HCT116 (cell line): ENCODE results near the gene TDRD7. TPM values are rescaled to one million over a fixed set of nuclear protein-coding genes. Genes with fewer than 3 reads are reported as not detected.

Source experiments
- ATAC-seq: fragments of 200-7000 bp; cut with Tn5 transposase; 2 replicates; pipeline ENCODE4 v1.9.1; 2020; ENCODE audit warnings: mild to moderate bottlenecking, moderate library complexity
- BruUV-seq: library from RNA; stranded (reverse); fragments of 400-500 nt; replicated peaks from 2 replicates; lab custom pipeline; 2021; lab: Mats Ljungman, UMichigan
- CTCF ChIA-PET: fragments of 300-600 bp; sonication (Branson Sonifier 250); formaldehyde crosslinking; loops from one replicate; lab custom pipeline; 2021; ENCODE audit warnings: antibody characterized with exemption; lab: Charles Lee
- POLR2A ChIA-PET: fragments of 300-600, 350-600 bp; sonication (Branson Sonifier 250); formaldehyde crosslinking; loops from one replicate; lab custom pipeline; 2021; ENCODE audit warnings: antibody characterized with exemption; lab: Charles Lee
- RAD21 ChIA-PET, 2 experiments: fragments of 300-600 bp; sonication (Branson Sonifier 250); formaldehyde crosslinking; loops; one replicate each; lab custom pipeline; 2023; ENCODE audit warnings: low total read pairs in 2 of 2; ENCODE audit not compliant: uncharacterized antibody in 2 of 2, unreplicated experiment in 2 of 2, low non-redundant PET in 1 of 2; lab: Charles Lee
- DNase-seq: peaks from one replicate; pipeline ENCODE4 v3.0.0-alpha.2; 2010; ENCODE audit warnings: low read depth, low spot score
- H2AFZ ChIP-seq: fragments of 200-600 bp; shearing (Covaris generic), sonication (generic); 2 replicates; pipeline ENCODE4 v1.6.1; 2017; ENCODE audit warnings: low read depth, mixed run types, mixed read lengths, antibody characterized with exemption, low read length; ENCODE audit not compliant: poor library complexity, severe bottlenecking
- H3K27ac ChIP-seq: 2 replicates; pipeline ENCODE4 v1.5.1; 2012; ENCODE audit warnings: low read depth, low read length
- H3K27me3 ChIP-seq: fragments of 200-600 bp; sonication (generic); 2 replicates; pipeline ENCODE4 v1.6.1; 2016; ENCODE audit warnings: mixed run types, low read length, mixed read lengths; ENCODE audit not compliant: insufficient read depth
- H3K36me3 ChIP-seq, 2 experiments: fragments of 200-500 bp in 1 of 2; fragments of 200-600 bp in 1 of 2; sonication (Bioruptor generic) in 1 of 2; sonication (generic) in 1 of 2; 2 replicates each; pipeline versions ENCODE4 v1.5.1 to v1.6.1; 2014 to 2016; ENCODE audit warnings: low read length in 2 of 2, inconsistent platforms in 1 of 2, mixed read lengths in 1 of 2, mixed run types in 1 of 2; ENCODE audit not compliant: insufficient read depth in 2 of 2, control insufficient read depth in 1 of 2
- H3K4me1 ChIP-seq, 2 experiments: fragments of 200-600 bp in 1 of 2; sonication (generic) in 1 of 2; 2 replicates each; pipeline versions ENCODE4 v1.5.1 to v1.6.1; 2012 to 2017; ENCODE audit warnings: low read length in 2 of 2, inconsistent platforms in 1 of 2, mild to moderate bottlenecking in 1 of 2, mixed read lengths in 1 of 2, mixed run types in 1 of 2, moderate library complexity in 1 of 2; ENCODE audit not compliant: insufficient read depth in 2 of 2, control insufficient read depth in 1 of 2
- H3K4me2 ChIP-seq: fragments of 200-600 bp; sonication (generic); 2 replicates; pipeline ENCODE4 v1.6.1; 2017; ENCODE audit warnings: mixed run types, low read length, mixed read lengths
- H3K4me3 ChIP-seq, 2 experiments: fragments of 200-600 bp in 1 of 2; sonication (generic) in 1 of 2; replicated peaks in 1 of 2; 2 replicates each; pipeline ENCODE4 v1.5.1; 2011 to 2016; ENCODE audit warnings: low read length in 2 of 2, control low read depth in 1 of 2, low read depth in 1 of 2, mild to moderate bottlenecking in 1 of 2, mixed read lengths in 1 of 2, mixed run types in 1 of 2
- H3K79me2 ChIP-seq: fragments of 200-600 bp; sonication (generic); 2 replicates; pipeline ENCODE4 v1.6.1; 2017; ENCODE audit warnings: mild to moderate bottlenecking, mixed run types, low read length, moderate library complexity, mixed read lengths; ENCODE audit not compliant: insufficient read depth
- H3K9ac ChIP-seq: fragments of 200-600 bp; sonication (generic); 2 replicates; pipeline ENCODE4 v1.6.1; 2016; ENCODE audit warnings: low read length, mixed read lengths
- H3K9me2 ChIP-seq: fragments of 200-600 bp; sonication (generic), shearing (Covaris generic); 2 replicates; pipeline ENCODE4 v1.6.1; 2017; ENCODE audit warnings: mixed run types, mild to moderate bottlenecking, moderate library complexity; ENCODE audit not compliant: insufficient read depth
- H3K9me3 ChIP-seq, 2 experiments: fragments of 200-500 bp in 1 of 2; fragments of 200-600 bp in 1 of 2; sonication (Bioruptor generic) in 1 of 2; sonication (generic) in 1 of 2; 2 replicates each; pipeline ENCODE4 v1.6.1; 2014 to 2017; ENCODE audit warnings: low read length in 2 of 2, mixed read lengths in 2 of 2, inconsistent platforms in 1 of 2, low read depth in 1 of 2, mild to moderate bottlenecking in 1 of 2, mixed run types in 1 of 2, moderate library complexity in 1 of 2; ENCODE audit not compliant: control insufficient read depth in 1 of 2, insufficient read depth in 1 of 2
- H4K20me1 ChIP-seq: fragments of 200-600 bp; sonication (generic), shearing (Covaris generic); 2 replicates; pipeline ENCODE4 v1.6.1; 2017; ENCODE audit warnings: mixed run types, mild to moderate bottlenecking, moderate library complexity; ENCODE audit not compliant: insufficient read depth
- ATF3 ChIP-seq: IDR thresholded peaks from 2 replicates; pipeline ENCODE4 v1.6.1; 2012
- CEBPB ChIP-seq: IDR thresholded peaks from 2 replicates; pipeline ENCODE4 v1.6.1; 2012; ENCODE audit warnings: low read depth
- ELF1 ChIP-seq: IDR thresholded peaks from 2 replicates; pipeline ENCODE4 v1.6.1; 2012; ENCODE audit warnings: low read depth, borderline replicate concordance
- MAX ChIP-seq: IDR thresholded peaks from 2 replicates; pipeline ENCODE4 v1.6.1; 2012
- REST ChIP-seq: IDR thresholded peaks from 2 replicates; pipeline ENCODE4 v1.6.1; 2012; ENCODE audit warnings: low read depth
- SIN3A ChIP-seq: IDR thresholded peaks from 2 replicates; pipeline ENCODE4 v1.6.1; 2012; ENCODE audit warnings: low read depth
- SRF ChIP-seq: IDR thresholded peaks from 2 replicates; pipeline ENCODE4 v1.6.1; 2012; ENCODE audit warnings: low read depth
- YY1 ChIP-seq: IDR thresholded peaks from 2 replicates; pipeline ENCODE4 v1.6.1; 2011; ENCODE audit warnings: low read length, low read depth, moderate library complexity, mild to moderate bottlenecking; ENCODE audit not compliant: insufficient replicate concordance; ENCODE audit errors: extremely low read depth
- ZFX ChIP-seq: fragments of 450-650 bp; IDR thresholded peaks from 2 replicates; pipeline ENCODE4 v1.6.1; 2017
- intact Hi-C: fragments of 100-400 bp; cut with micrococcal nuclease; formaldehyde crosslinking; loops from 2 replicates; pipeline ENCODE4 v1.10.0; 2022
- total RNA-seq: library from RNA; stranded (reverse); gene quantifications from one replicate; pipeline ENCODE4 v1.2.1, GENCODE V29; 2021; ENCODE audit not compliant: unreplicated experiment

The TDRD7 gene
- total RNA-seq, 1 experiment from 2014 or later: 8.0 TPM

- Histone ChIP-seq H3K4me2 (no peak overlapping the region), H2AFZ (no peak overlapping the region), H3K9ac (no peak overlapping the region), H3K79me2 (no peaks in the 10 kb centered on the region), H3K27me3 (no peaks in the 10 kb centered on the region), H3K9me2 (no peaks in the 10 kb centered on the region), H4K20me1 (no peaks in the 10 kb centered on the region), H3K9me3 (no peaks in the 10 kb centered on the region), H3K27ac (no peak overlapping the region), H3K36me3 (no peaks in the 10 kb centered on the region; a peak in 1 of 4 replicates), H3K4me1 (no peaks in the 10 kb centered on the region), H3K4me3 (no peak overlapping the region)
- ChIA-PET RAD21 (no interaction called here), CTCF (no interaction called here), POLR2A (no interaction called here)
- intact Hi-C loops: no loop called here
- BruUV-seq: no TSS peak
- ATAC-seq (no peak), DNase-seq (no peak)
- no peak for TF ChIP-seq YY1
- no peak for TF ChIP-seq ATF3
- no peak for TF ChIP-seq SIN3A
- TF ChIP-seq MAX: no peak
- TF ChIP-seq CEBPB: no peak
- TF ChIP-seq SRF: no peak
- no peak for TF ChIP-seq REST
- TF ChIP-seq ELF1: no peak
- TF ChIP-seq ZFX: no peak
Observed at GRCh38 chr9:97365634-97366033, 46.3 kb upstream of the TDRD7 start.
